Karpas-422 (cell line): ENCODE data around the gene BATF3. TPM values are rescaled to one million over a fixed set of nuclear protein-coding genes. Genes with fewer than 3 reads are reported as not detected.

Source experiments
- total RNA-seq: library from RNA; depleted of rRNA; stranded (reverse); fragments of >200 nt; shearing (Covaris generic); gene quantifications from 2 replicates; pipeline ENCODE4 v1.2.3, GENCODE V29; 2014; ENCODE audit warnings: low replicate concordance; rRNA removed

Gene BATF3
- total RNA-seq, 1 experiment from 2014 or later, result 7.7 TPM

Other genes starting within 250 kb of the BATF3 start
- gene ATF3, start 91.1 kb downstream of the BATF3 start, total RNA-seq, result 4.1 and 8.0 TPM in 2 replicates
- 64.0 and 65.9 TPM in 2 replicates for gene NSL1, start 91.9 kb upstream of the BATF3 start, total RNA-seq
- 34.1 and 47.6 TPM in 2 replicates for gene TATDN3, start 92.1 kb upstream of the BATF3 start, total RNA-seq
- gene SPATA45, start 147.8 kb upstream of the BATF3 start, total RNA-seq, result not detected in 2 replicates
- 13.0 and 32.8 TPM in 2 replicates for gene FLVCR1, start 158.4 kb upstream of the BATF3 start, total RNA-seq